GM21447 (cell line): Measurements from ENCODE around the gene RASSF7.

Experiments
- ATAC-seq: cut with Tn5 transposase; IDR thresholded peaks from one replicate; pipeline ENCODE4 v1.9.1; 2021; ENCODE audit not compliant: unreplicated experiment

Gene RASSF7

DNA sequence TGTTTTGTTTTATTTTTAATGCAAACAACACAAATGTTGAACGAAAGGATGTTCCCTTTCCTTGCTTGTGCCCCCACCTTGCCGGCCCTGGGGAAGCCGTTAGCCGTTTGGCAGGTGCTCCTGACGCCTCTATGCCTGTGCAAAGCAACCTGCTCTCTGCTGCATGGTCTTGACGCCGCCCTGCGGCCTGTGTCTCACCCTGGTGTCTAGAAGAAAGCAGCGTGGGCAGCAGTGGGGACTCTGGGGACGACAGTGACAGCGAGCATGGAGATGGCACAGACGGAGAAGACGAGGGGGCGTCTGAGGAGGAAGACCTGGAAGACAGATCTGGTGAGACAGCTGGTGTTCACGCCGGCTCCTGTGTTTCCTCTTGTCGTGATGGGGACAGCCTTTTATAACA, 21.0 kb downstream of the RASSF7 start:
- no peak for ATAC-seq

DNA sequence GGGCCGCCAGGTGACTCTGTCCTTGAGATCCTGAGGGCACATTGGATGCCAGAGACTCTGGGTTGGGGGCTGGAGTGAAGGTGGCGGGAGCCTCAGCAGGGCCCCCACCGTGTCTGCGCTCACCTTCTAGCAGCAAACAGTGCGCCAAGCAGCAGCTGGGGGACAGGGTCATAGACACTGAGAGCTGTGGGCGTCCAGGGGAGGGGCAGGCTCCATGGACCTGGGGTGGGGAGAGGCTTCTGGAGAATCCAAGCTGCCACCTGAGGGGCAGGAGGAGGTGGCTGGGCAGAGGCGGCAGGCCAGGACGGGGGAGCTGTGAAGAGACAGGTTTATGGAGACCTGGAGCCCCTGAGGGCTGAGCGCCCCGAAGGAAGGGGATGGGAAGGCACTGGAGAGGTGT, 23.5 kb downstream of the RASSF7 start:
- ATAC-seq = no peak

- no peak for ATAC-seq
These were observed 25.9 kb downstream of the RASSF7 start for GRCh38 chr11:586376-587316.

GRCh38 chr11:587546-587945, 26.8 kb downstream of the RASSF7 start:
- no peak for ATAC-seq

GRCh38 chr11:587978-588380, 27.2 kb downstream of the RASSF7 start:
- ATAC-seq = no peak

GRCh38 chr11:589798-590197, 29.0 kb downstream of the RASSF7 start:
- ATAC-seq = no peak

DNA sequence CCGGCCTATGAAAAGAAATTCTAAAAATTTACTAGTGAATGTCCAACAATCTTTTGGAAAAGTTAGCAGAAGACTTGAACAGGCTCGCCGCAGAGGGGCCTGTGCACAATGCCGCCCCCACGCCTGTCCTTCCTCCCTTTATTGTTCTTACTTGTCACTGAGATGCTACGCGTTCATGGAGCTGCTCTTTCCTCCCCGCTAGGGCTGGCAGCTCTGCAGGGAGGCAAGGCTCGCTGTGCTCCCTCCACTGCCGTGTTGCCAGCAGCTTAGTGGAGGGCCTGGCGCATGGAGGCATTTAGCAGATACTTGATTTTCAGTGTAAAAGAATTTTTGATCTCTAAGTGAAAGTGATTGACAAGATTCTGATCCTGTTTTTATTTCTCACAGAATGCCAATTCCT, 30.2 kb downstream of the RASSF7 start:
- no peak for ATAC-seq

DNA sequence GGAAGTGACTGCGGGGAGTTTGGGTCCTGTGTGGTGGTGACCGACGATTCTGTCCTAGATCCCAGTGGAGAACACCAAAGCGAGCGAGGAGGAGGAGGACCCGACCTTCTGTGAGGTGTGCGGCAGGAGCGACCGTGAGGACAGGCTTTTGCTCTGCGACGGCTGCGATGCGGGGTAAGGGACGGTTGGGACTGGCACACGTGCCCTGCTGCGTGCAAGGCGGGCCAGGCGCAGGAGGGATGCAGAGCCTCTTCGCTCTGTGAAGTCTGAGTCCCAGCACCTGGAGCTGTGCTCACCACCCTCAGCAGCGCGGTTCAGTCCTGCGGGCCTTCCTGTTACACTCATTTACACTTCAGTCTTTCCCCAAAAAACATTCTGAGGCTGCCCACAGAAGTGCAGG, 31.7 kb downstream of the RASSF7 start:
- ATAC-seq = no peak

DNA sequence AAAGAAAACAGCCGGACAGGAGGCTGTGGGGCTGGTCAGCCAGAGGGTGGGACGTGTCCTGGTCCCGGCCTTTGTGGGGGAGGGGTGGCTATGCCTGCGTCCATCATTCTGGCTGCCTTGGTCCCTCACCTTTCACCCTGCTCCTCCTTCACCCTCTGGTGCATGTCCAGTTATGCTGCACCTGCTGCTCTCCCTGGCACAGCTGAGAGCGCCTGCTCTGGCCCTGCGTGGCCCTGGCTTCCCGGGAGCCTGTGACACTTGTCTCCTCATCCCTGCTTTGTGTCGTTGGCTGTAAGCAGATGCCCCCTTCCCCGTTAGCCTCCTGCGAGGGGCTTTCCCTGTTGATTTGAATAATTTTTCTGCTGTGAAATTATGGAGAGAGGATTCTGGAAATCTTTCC, 32.1 kb downstream of the RASSF7 start:
- no peak for ATAC-seq

DNA sequence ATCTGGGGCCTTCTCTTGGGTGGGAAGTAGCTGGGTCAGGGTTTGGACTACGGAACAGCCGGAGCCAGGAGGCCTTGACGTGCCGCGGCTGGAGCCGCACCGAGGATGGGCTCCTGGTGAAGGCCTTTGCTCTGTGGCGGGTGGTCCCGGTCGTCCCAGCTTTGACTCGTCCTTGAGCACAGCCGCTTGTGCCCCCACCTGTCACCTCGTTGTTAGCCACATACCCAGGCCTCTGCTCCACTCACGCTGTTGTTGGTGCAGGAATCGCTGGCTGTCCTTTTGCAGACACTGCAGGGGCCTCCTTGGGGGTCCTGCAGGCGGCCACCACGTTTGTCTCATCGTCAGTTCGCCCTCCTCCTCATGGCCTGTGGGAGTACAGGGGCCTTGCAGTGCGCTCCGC, 32.6 kb downstream of the RASSF7 start:
- ATAC-seq = no peak

DNA sequence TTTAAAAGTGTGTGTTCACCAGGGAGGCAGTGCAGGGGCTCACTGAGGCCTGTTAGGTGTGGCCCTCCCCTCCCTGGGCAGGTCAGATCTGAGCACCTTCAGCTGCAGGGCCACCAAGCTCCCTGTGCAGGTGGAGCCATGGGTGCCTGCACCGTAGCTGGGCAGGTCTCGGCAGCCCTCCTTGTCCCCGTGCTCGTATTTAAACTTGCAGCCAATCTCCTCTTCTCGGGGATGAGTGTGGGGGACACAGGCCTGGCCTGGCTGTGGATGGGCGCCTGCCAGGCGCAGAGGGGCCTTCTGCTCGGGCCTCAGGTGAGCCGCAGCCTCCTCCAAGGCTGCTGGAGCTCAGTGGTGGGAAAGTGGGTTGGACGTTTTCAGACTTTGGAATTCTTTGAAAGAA, 34.6 kb downstream of the RASSF7 start:
- ATAC-seq = no peak

GRCh38 chr11:596374-596773, 35.6 kb downstream of the RASSF7 start:
- no peak for ATAC-seq

DNA sequence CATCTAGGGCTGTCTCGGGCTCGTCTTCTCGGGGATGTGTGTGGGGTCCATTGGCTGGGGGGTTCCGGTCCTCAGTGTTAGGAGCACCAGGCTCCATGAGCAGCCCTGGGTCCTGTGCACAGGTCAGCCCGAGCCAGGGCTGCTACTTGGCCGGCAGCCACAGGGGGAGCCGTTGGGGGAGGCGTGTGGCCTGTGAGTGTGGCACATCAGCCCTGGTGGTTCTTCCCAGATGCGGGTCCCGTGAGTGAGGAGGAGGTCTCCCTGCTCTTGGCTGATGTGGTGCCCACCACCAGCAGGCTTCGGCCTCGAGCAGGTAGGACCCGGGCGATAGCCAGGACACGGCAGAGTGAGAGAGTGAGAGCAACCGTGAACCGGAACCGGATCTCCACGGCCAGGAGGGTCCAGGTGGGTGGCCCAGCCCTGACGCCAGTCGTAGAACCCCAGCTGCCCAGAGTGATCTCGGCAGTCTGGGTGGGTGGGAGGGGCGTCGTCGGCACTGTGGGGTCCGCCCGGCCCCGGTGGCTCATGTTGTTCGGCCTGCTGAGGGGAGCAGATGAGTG, 36.5 kb downstream of the RASSF7 start:
- no peak for ATAC-seq

- no peak for ATAC-seq
These were observed 37.4 kb downstream of the RASSF7 start for GRCh38 chr11:598005-598680.

DNA sequence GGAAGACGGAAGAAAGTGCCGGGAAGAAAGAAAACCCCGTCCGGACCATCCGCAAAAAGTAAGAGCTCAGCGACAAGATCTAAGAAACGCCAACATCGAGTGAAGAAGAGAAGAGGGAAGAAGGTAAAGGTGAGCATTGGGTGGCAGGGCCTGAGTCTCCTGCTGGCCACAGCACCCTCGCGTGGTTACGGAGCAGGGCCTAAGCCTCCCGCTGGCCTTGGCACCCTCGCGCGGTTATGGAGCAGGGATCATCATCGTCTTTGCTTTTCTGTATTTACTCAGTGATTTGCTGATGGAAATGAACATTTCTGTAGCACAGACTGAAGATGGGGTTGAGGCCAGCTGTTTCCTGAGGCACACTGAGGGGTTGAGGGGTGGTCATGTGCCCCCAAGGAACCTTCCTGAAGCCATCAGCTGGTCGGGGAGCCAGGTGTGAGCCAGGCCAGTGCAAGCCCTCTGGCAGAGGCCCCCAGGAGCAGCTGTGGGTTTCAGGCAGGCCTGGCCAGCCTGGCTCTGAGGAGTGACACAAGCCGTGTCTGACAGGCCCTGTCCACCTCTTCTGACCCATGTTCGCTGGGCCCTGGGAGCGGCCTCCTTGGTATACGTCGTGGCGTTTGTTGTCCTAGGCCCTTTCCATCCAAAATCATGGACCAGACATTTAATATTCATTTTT, 40.9 kb downstream of the RASSF7 start:
- ATAC-seq = no peak

DNA sequence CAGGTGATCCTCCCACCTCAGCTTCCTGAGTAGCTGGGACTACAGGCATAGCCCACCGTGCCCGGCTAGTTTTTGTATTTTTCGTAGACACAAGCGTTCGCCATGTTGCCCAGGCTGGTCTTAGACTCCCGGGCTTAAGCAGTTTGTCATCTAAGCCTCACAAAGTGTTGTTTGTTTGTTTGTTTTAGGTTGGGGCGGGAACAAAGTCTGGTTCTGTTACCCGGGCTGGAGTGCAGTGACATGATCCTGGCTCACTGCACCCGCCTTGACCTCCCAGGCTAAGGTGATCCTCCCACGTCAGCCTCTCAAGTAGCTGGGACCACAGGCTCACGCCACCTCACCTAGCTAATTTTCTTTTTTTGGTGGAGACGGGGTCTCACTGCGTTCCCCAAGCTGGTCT, 42.4 kb downstream of the RASSF7 start:
- no peak for ATAC-seq

GRCh38 chr11:605286-606129, 44.7 kb downstream of the RASSF7 start:
- no peak for ATAC-seq

DNA sequence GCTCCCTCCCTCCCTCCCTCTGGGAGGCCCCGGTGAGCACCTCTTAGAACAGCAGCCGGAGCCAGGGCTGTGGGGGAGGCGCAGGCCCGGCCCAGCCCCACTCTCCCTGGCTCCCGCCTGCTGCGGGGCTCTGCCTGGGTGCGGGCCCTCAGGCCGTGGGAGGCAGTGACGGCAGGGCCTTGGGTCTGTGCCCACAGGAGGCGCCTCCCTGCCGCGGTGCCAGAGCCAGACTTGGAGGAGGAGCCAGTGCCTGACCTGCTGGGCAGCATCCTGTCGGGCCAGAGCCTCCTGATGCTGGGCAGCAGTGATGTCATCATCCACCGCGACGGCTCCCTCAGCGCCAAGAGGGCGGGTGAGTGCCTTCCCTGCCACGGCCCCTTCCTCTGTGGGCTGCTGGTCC, 45.5 kb downstream of the RASSF7 start:
- no peak for ATAC-seq

DNA sequence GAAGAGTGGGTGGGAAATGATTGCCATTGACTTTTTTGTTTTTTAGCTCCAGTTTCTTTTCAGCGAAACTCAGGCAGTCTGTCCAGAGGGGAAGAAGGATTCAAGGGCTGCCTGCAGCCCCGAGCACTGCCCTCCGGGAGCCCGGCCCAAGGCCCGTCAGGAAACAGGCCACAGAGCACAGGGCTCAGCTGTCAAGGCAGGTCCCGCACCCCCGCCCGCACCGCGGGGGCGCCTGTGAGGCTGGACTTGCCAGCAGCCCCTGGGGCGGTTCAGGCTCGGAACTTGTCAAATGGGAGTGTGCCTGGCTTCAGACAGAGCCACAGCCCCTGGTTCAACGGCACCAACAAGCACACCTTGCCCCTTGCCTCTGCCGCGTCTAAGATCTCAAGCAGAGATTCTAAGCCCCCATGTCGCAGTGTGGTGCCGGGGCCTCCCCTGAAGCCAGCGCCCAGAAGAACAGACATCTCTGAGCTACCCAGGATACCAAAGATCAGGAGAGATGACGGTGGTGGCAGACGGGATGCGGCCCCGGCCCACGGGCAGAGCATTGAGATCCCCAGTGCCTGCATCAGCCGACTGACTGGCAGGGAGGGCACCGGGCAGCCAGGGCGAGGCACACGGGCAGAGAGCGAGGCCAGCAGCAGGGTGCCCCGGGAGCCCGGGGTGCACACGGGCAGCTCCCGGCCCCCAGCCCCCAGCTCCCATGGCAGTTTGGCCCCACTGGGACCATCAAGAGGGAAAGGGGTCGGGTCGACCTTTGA, 46.4 kb downstream of the RASSF7 start:
- ATAC-seq = no peak
